Ectodermal cell (in vitro differentiated cells): ENCODE data around the gene DYNC1LI2.

Experiments
- H3K27ac ChIP-seq: 2 replicates; pipeline ENCODE4 v1.7.0; 2013; ENCODE audit warnings: mild to moderate bottlenecking, low read depth, low read length; ENCODE audit not compliant: insufficient read depth, poor library complexity, severe bottlenecking
- H3K27me3 ChIP-seq: 2 replicates; pipeline ENCODE4 v1.7.0; 2013; ENCODE audit warnings: mild to moderate bottlenecking, low read length; ENCODE audit not compliant: insufficient read depth, control insufficient read depth, poor library complexity, severe bottlenecking
- H3K36me3 ChIP-seq: one replicate; pipeline ENCODE4 v1.7.0; 2013; ENCODE audit warnings: low read length; ENCODE audit not compliant: control insufficient read depth, insufficient read depth
- H3K4me1 ChIP-seq: one replicate; pipeline ENCODE4 v1.7.0; 2013; ENCODE audit warnings: low read length; ENCODE audit not compliant: control insufficient read depth, insufficient read depth
- H3K4me3 ChIP-seq: 2 replicates; pipeline ENCODE4 v1.7.0; 2013; ENCODE audit warnings: low read depth, low read length, control low read depth; ENCODE audit not compliant: insufficient read depth
- H3K9me3 ChIP-seq: 2 replicates; pipeline ENCODE4 v1.7.0; 2013; ENCODE audit warnings: mild to moderate bottlenecking, low read length, moderate library complexity; ENCODE audit not compliant: control insufficient read depth
- WGBS, 2 experiments: methylation state at CpG; one replicate each; pipeline ENCODE4 v1.1.7; 2013; ENCODE audit warnings: missing lambda C conversion rate in 2 of 2; 5-methylcytosine and 5-hydroxymethylcytosine counted together

DYNC1LI2 gene

DNA sequence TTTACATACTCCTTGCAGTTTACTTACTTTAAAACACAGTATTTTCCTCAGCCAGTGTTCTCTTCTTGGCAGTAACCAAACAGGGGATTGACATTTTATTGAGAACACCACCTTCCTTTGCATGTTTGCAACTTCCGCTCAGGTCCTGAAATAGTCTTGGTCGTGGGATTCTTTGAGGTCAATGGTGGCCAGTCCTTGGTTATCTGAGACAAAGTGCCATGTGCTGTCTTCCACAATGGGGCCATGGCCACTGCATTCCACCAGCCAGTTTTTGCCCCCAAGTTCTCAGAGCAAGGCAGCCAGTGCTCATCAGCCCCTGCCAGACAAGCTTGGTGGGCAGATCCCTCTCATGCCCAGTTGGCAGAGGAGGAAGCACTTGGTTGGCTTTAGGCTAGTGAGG is 77.7 kb downstream of the DYNC1LI2 start:
- Histone ChIP-seq H3K4me3 (no peak overlapping the region), H3K4me1 (no peaks in the 10 kb centered on the region), H3K9me3 (no peaks in the 10 kb centered on the region), H3K36me3 (no peaks in the 10 kb centered on the region), H3K27ac (no peak overlapping the region), H3K27me3 (no peaks in the 10 kb centered on the region)
- 97 to 98% methylated on average over 2 of the region's 2 CpGs for WGBS, 2 experiments
